H9 (cell line): Measurements from ENCODE around the gene LDLRAD4. TPM values are rescaled to one million over a fixed set of nuclear protein-coding genes. Genes with fewer than 3 reads are reported as not detected.

Source experiments
- DNase-seq: peaks from one replicate; pipeline ENCODE4 v3.0.0-alpha.2; 2017
- H2AFZ ChIP-seq: one replicate; pipeline ENCODE4 v1.6.1; 2013; ENCODE audit warnings: mild to moderate bottlenecking, low read length, control low read depth, moderate library complexity
- H2AK5ac ChIP-seq: 2 replicates; pipeline ENCODE4 v1.6.1; 2013; ENCODE audit warnings: low read length, control low read depth, mixed read lengths; ENCODE audit not compliant: insufficient read length
- H2BK120ac ChIP-seq: one replicate; pipeline ENCODE4 v1.6.1; 2013; ENCODE audit warnings: low read depth, mild to moderate bottlenecking, low read length, control low read depth, inconsistent platforms; ENCODE audit not compliant: poor library complexity, severe bottlenecking
- H2BK12ac ChIP-seq: 2 replicates; pipeline ENCODE4 v1.6.1; 2013; ENCODE audit warnings: low read length, control low read depth, mixed read lengths, low read depth; ENCODE audit not compliant: insufficient read length
- H2BK15ac ChIP-seq: 2 replicates; pipeline ENCODE4 v1.6.1; 2013; ENCODE audit warnings: low read depth, low read length, control low read depth
- H2BK20ac ChIP-seq: one replicate; pipeline ENCODE4 v1.6.1; 2013; ENCODE audit warnings: low read depth, mild to moderate bottlenecking, low read length, control low read depth, inconsistent platforms; ENCODE audit not compliant: poor library complexity, severe bottlenecking
- H2BK5ac ChIP-seq: 2 replicates; pipeline ENCODE4 v1.6.1; 2013; ENCODE audit warnings: low read length, control low read depth, mixed read lengths; ENCODE audit not compliant: insufficient read length
- H3K14ac ChIP-seq: 2 replicates; pipeline ENCODE4 v1.6.1; 2013; ENCODE audit warnings: low read length, control low read depth; ENCODE audit not compliant: insufficient read depth
- H3K18ac ChIP-seq: 2 replicates; pipeline ENCODE4 v1.6.1; 2013; ENCODE audit warnings: low read depth, mild to moderate bottlenecking, mixed read lengths, low read length, control low read depth; ENCODE audit not compliant: insufficient read length
- H3K23ac ChIP-seq: 2 replicates; pipeline ENCODE4 v1.6.1; 2013; ENCODE audit warnings: low read length, control low read depth, mixed read lengths, low read depth; ENCODE audit not compliant: insufficient read length
- H3K23me2 ChIP-seq: 2 replicates; pipeline ENCODE4 v1.6.1; 2013; ENCODE audit warnings: low read depth, mild to moderate bottlenecking, mixed read lengths, low read length, control low read depth; ENCODE audit not compliant: insufficient read length, poor library complexity, severe bottlenecking
- H3K27ac ChIP-seq: 2 replicates; pipeline ENCODE4 v1.5.1; 2013; ENCODE audit warnings: low read length, control low read depth, mixed read lengths, low read depth; ENCODE audit not compliant: insufficient read length
- H3K27me3 ChIP-seq: 2 replicates; pipeline ENCODE4 v1.6.1; 2013; ENCODE audit warnings: low read length, control low read depth, inconsistent platforms; ENCODE audit not compliant: insufficient read depth
- H3K4ac ChIP-seq: 2 replicates; pipeline ENCODE4 v1.6.1; 2013; ENCODE audit warnings: low read depth, mild to moderate bottlenecking, control low read depth, inconsistent platforms, low read length, moderate library complexity
- H3K4me1 ChIP-seq: 2 replicates; pipeline ENCODE4 v1.6.1; 2013; ENCODE audit warnings: low read length, control low read depth, inconsistent platforms; ENCODE audit not compliant: insufficient read depth
- H3K4me2 ChIP-seq: 2 replicates; pipeline ENCODE4 v1.6.1; 2013; ENCODE audit warnings: low read length, control low read depth, mixed read lengths; ENCODE audit not compliant: insufficient read length, insufficient read depth
- H3K56ac ChIP-seq: 2 replicates; pipeline ENCODE4 v1.6.1; 2013; ENCODE audit warnings: low read depth, mild to moderate bottlenecking, mixed read lengths, low read length, control low read depth; ENCODE audit not compliant: insufficient read length
- H3K79me1 ChIP-seq: 2 replicates; pipeline ENCODE4 v1.6.1; 2013; ENCODE audit warnings: low read depth, mild to moderate bottlenecking, moderate library complexity, low read length, control low read depth, inconsistent platforms; ENCODE audit not compliant: insufficient read depth, poor library complexity, severe bottlenecking
- H3K79me2 ChIP-seq: 2 replicates; pipeline ENCODE4 v1.6.1; 2013; ENCODE audit warnings: low read length, control low read depth, inconsistent platforms; ENCODE audit not compliant: insufficient read depth
- H3K9ac ChIP-seq: 2 replicates; pipeline ENCODE4 v1.6.1; 2013; ENCODE audit warnings: low read length, control low read depth, mixed read lengths; ENCODE audit not compliant: insufficient read length; ENCODE audit errors: extremely low read depth
- H3K9me3 ChIP-seq: one replicate; pipeline ENCODE4 v1.6.1; 2013; ENCODE audit warnings: low read depth, low read length, inconsistent platforms; ENCODE audit not compliant: control insufficient read depth
- H3T11ph ChIP-seq: one replicate; pipeline ENCODE4 v1.6.1; 2013; ENCODE audit warnings: mild to moderate bottlenecking, low read length, control low read depth, inconsistent platforms
- H4K20me1 ChIP-seq: one replicate; pipeline ENCODE4 v1.6.1; 2013; ENCODE audit not compliant: control insufficient read depth, insufficient read length, insufficient read depth
- H4K5ac ChIP-seq: 2 replicates; pipeline ENCODE4 v1.6.1; 2013; ENCODE audit warnings: low read depth, mild to moderate bottlenecking, mixed read lengths, low read length, control low read depth; ENCODE audit not compliant: insufficient read length
- H4K8ac ChIP-seq: replicated peaks from 2 replicates; pipeline ENCODE4 v1.6.1; 2013; ENCODE audit warnings: low read length, control low read depth, mixed read lengths, low read depth; ENCODE audit not compliant: insufficient read length
- H4K91ac ChIP-seq: 2 replicates; pipeline ENCODE4 v1.6.1; 2013; ENCODE audit warnings: low read depth, mild to moderate bottlenecking, moderate library complexity, mixed read lengths, low read length, control low read depth; ENCODE audit not compliant: insufficient read length
- H3K27ac Mint-ChIP-seq, 3 experiments: 2 replicates in 2 of 3; 3 replicates in 1 of 3; pipeline ENCODE4 v1.8.0; 2020 to 2021; ENCODE audit warnings: mixed read lengths in 3 of 3, mild to moderate bottlenecking in 1 of 3, moderate library complexity in 1 of 3
- H3K27me3 Mint-ChIP-seq: 2 replicates; pipeline ENCODE4 v1.8.0; 2021; ENCODE audit warnings: low read depth, mild to moderate bottlenecking, moderate library complexity, mixed read lengths
- H3K36me3 Mint-ChIP-seq, 3 experiments: 2 replicates in 2 of 3; 3 replicates in 1 of 3; pipeline ENCODE4 v1.8.0; 2020 to 2021; ENCODE audit warnings: low read depth in 3 of 3, mixed read lengths in 3 of 3; ENCODE audit not compliant: insufficient read depth in 1 of 3
- H3K4me1 Mint-ChIP-seq, 2 experiments: 2 replicates each; pipeline ENCODE4 v1.8.0; 2020; ENCODE audit warnings: mixed read lengths in 2 of 2
- H3K4me3 Mint-ChIP-seq, 2 experiments: 2 replicates in 1 of 2; 3 replicates in 1 of 2; pipeline ENCODE4 v1.8.0; 2020 to 2021; ENCODE audit warnings: mild to moderate bottlenecking in 2 of 2, mixed read lengths in 2 of 2, moderate library complexity in 1 of 2
- H3K9me3 Mint-ChIP-seq, 2 experiments: 2 replicates in 1 of 2; 3 replicates in 1 of 2; pipeline ENCODE4 v1.8.0; 2020; ENCODE audit warnings: mild to moderate bottlenecking in 2 of 2, mixed read lengths in 2 of 2, moderate library complexity in 1 of 2
- WGBS: extraction: QIAGEN DNeasy Blood & Tissue Kit; methylation state at CpG from one replicate; pipeline ENCODE4 v1.1.7; 2013; ENCODE audit warnings: missing lambda C conversion rate, low lambda C conversion rate, mixed read lengths; ENCODE audit not compliant: insufficient read length; ENCODE audit errors: extremely low coverage; 5-methylcytosine and 5-hydroxymethylcytosine counted together
- total RNA-seq: library from RNA; stranded (reverse); gene quantifications from 2 replicates; pipeline ENCODE4 v1.2.1, GENCODE V29; 2021
- TF ChIP-seq, protein P1 (sequence below): fragments of 200-600 bp; sonication (generic); conservative IDR thresholded peaks from 3 replicates; pipeline ENCODE4 v1.8.0; 2021; ENCODE audit warnings: antibody characterized with exemption, mild to moderate bottlenecking

Gene LDLRAD4
- total RNA-seq, 1 experiment from 2014 or later: 3.9 TPM

DNA sequence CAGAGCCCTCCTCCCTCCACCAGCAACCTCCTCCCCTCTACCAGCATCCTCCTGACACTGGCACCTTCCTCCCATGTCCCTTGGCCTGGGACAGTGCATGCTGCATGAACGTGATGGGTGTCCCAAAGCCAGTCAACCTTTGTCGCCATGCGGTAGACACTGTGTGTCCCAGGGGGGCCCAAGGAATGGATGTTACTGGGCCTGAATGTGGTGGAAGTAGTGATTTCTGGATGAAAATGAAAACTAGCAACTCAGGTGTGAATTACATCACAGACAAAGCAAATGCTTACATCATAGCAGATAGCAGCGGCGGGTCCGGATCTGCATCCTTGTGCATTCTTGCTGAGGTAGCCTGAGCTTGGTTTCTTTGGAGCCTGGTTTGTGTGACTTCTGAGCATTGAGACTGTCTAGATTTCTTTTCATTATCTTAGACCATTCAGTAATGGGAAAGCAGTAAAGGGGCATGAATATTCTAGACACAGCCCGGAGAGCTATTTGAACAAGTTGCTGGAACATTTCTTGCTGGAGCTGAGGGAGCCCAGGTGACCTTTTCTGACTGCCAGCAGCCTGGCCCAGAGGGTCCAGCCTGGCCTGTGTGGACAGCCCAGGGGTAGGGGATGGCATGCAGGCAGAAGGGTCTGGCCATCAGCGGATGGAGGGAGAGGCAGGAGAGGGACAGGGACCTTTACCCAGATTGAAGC, 407.4 kb downstream of the LDLRAD4 start:
- H3K27ac Mint-ChIP-seq: no peak overlapping the region; a peak in 1 of 7 replicates
- no CpG with 5 or more reads among the region's 8 CpGs for WGBS

More for the DNA sequence above, 407.4 kb downstream of the LDLRAD4 start:
- H3K23me2 ChIP-seq: no peaks in the 10 kb centered on the region
- no peak overlapping the region for H4K91ac ChIP-seq
- no peak overlapping the region for H3K27ac ChIP-seq
- H3K79me1 ChIP-seq: no peaks in the 10 kb centered on the region
- H3K79me2 ChIP-seq: no peaks in the 10 kb centered on the region
- no peak overlapping the region for H2BK12ac ChIP-seq
- H3K18ac ChIP-seq: no peak overlapping the region
- no peak overlapping the region for H3T11ph ChIP-seq
- no peak overlapping the region for H2BK15ac ChIP-seq
- no peak for DNase-seq
- Mint-ChIP-seq H3K4me3 (no peak overlapping the region), H3K4me1 (peaks cover 8 to 11% of the 10 kb centered on the region in 2 experiments), H3K9me3 (no peaks in the 10 kb centered on the region), H3K36me3 (no peaks in the 10 kb centered on the region), H3K27me3 (no peaks in the 10 kb centered on the region; the same call in 1 of the 2 replicates)
- no peak overlapping the region for H2AK5ac ChIP-seq
- H3K14ac ChIP-seq: no peak overlapping the region; the same call in 1 of the 2 replicates
- TF ChIP-seq, protein P1, sequence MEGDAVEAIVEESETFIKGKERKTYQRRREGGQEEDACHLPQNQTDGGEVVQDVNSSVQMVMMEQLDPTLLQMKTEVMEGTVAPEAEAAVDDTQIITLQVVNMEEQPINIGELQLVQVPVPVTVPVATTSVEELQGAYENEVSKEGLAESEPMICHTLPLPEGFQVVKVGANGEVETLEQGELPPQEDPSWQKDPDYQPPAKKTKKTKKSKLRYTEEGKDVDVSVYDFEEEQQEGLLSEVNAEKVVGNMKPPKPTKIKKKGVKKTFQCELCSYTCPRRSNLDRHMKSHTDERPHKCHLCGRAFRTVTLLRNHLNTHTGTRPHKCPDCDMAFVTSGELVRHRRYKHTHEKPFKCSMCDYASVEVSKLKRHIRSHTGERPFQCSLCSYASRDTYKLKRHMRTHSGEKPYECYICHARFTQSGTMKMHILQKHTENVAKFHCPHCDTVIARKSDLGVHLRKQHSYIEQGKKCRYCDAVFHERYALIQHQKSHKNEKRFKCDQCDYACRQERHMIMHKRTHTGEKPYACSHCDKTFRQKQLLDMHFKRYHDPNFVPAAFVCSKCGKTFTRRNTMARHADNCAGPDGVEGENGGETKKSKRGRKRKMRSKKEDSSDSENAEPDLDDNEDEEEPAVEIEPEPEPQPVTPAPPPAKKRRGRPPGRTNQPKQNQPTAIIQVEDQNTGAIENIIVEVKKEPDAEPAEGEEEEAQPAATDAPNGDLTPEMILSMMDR: no peak
- H3K9ac ChIP-seq: no peak overlapping the region
- H2BK5ac ChIP-seq: no peak overlapping the region
- H3K4me2 ChIP-seq: no peak overlapping the region
- no peaks in the 10 kb centered on the region for H3K9me3 ChIP-seq
- no peaks in the 10 kb centered on the region for H3K27me3 ChIP-seq
- no peak overlapping the region for H3K56ac ChIP-seq
- no peaks in the 10 kb centered on the region for H4K20me1 ChIP-seq
- H4K5ac ChIP-seq: no peak overlapping the region
- no peak overlapping the region for H4K8ac ChIP-seq
- no peak overlapping the region for H2BK20ac ChIP-seq
- no peak overlapping the region for H3K23ac ChIP-seq
- no peak overlapping the region for H3K4ac ChIP-seq
- H3K4me1 ChIP-seq: no peaks in the 10 kb centered on the region
- no peak overlapping the region for H2BK120ac ChIP-seq
- H2AFZ ChIP-seq: no peak overlapping the region
